ENCODE measurements around the gene CALN1.
"Not testable (repeated sequence)": the region's sequence is repeated elsewhere in the genome, so short reads cannot be mapped to it uniquely, and the experiment has no call there.

The CALN1 gene

GRCh38 chr7:72412121-72412618 is at the start of gene CALN1:
Gene CALN1, minus strand, starts transcription at chr7:72412338.
- not testable (repeated sequence) for H3K36me3 ChIP-seq (ENCODE audit: control insufficient read depth, insufficient read depth, low read length); H3K9me3 ChIP-seq (ENCODE audit: control insufficient read depth, insufficient read depth, low read length); H3K27ac ChIP-seq (ENCODE audit: low read length); DNase-seq (ENCODE audit: low read depth, low spot score); H3K4me3 ChIP-seq (ENCODE audit: low read length); H3K27me3 ChIP-seq (ENCODE audit: control insufficient read depth, insufficient read depth, low read length); H3K4me1 ChIP-seq (ENCODE audit: control insufficient read depth, insufficient read depth, low read length)
- WGBS (ENCODE audit: insufficient coverage, insufficient read length), result no CpG with 5 or more reads among the region's 21 CpGs

DNA sequence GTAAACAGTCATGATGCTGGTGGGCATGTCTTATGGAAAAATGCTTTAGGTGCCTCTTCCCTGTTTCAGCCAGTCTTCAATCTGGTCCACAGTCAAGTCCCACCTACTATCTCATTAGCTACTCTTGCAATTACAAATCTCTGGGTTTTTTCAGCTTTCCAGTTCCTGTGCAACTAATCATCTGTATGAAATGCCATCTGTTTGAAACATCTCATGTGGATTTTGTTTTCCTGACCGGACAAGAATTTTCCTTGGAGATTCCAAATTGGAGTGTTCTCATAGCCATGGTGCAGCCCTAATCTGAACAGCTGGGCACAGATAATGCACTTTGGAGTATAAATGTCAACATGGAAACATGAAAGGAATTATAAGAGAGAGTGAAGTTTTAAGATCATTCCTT is 41.3 kb upstream of the CALN1 start:
- H3K4me1 ChIP-seq (ENCODE audit: control insufficient read depth, insufficient read depth, low read length), result no peaks in the 10 kb centered on the region; the same call in 1 of the 2 replicates
- no peaks in the 10 kb centered on the region for H3K27me3 ChIP-seq (ENCODE audit: control insufficient read depth, insufficient read depth, low read length)
- H3K36me3 ChIP-seq (ENCODE audit: control insufficient read depth, insufficient read depth, low read length), result no peaks in the 10 kb centered on the region
- no peak for DNase-seq (ENCODE audit: low read depth, low spot score)
- no peak overlapping the region for H3K27ac ChIP-seq (ENCODE audit: low read length)
- H3K9me3 ChIP-seq (ENCODE audit: control insufficient read depth, insufficient read depth, low read length), result no peaks in the 10 kb centered on the region
- WGBS (ENCODE audit: insufficient coverage, insufficient read length), result no CpG with 5 or more reads among the region's 1 CpG
- no peak overlapping the region for H3K4me3 ChIP-seq (ENCODE audit: low read length)

- H3K4me1 ChIP-seq (ENCODE audit: control insufficient read depth, insufficient read depth, low read length), result no peaks in the 10 kb centered on the region; the same call in 1 of the 2 replicates
- DNase-seq (ENCODE audit: low read depth, low spot score), result no peak
- H3K4me3 ChIP-seq (ENCODE audit: low read length), result no peak overlapping the region
- no peaks in the 10 kb centered on the region for H3K9me3 ChIP-seq (ENCODE audit: control insufficient read depth, insufficient read depth, low read length)
- H3K27ac ChIP-seq (ENCODE audit: low read length), result no peak overlapping the region
- no CpG with 5 or more reads among the region's 17 CpGs for WGBS (ENCODE audit: insufficient coverage, insufficient read length)
- H3K36me3 ChIP-seq (ENCODE audit: control insufficient read depth, insufficient read depth, low read length), result no peaks in the 10 kb centered on the region
- no peaks in the 10 kb centered on the region for H3K27me3 ChIP-seq (ENCODE audit: control insufficient read depth, insufficient read depth, low read length)
Observed at GRCh38 chr7:72447465-72448204, 35.5 kb upstream of the CALN1 start.

DNA sequence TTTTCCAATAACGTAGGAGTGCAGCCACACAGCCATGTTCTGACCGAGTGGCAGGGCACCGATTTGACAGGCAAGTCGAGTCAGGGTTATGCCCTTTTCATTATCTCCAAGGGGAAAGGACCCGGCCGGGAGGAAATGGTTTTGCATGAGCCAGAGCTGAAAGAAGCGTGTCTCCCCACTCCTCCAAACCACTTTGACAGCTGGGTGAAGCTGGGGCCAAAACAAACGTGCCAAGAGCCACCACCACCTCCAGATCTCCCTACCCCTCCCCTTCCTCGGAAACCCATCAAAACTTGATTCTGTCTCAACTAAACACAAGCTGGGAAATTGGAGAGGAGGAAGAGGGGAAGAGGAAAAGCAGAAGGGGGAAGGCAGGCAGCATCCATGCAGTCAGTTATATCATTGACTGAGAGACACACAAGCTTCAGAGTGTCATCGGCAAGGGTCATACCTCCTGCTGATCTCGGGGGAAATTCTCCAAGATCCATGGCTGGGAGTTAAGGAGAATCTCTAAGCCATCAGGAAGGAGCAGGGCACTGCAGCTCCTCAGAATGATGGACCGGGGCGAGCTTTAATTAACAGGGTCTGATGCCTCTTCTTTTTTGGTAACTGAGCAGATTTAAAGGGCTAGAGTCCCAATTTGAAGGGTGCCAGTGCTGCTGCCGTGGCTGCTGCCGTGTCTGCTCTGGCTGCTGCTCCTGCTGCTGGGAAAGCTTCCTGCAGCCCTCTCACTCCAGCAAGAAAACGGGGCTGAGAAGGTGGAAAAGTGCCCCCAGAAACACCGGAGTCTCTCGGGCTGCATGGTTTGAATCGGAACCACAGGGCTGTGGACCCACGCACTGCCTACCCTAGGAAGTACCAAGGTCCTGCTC is 34.7 kb upstream of the CALN1 start:
- Histone ChIP-seq H3K4me1 (ENCODE audit: control insufficient read depth, insufficient read depth, low read length) (no peaks in the 10 kb centered on the region; the same call in 1 of the 2 replicates), H3K27ac (ENCODE audit: low read length) (no peak overlapping the region), H3K27me3 (ENCODE audit: control insufficient read depth, insufficient read depth, low read length) (no peaks in the 10 kb centered on the region), H3K36me3 (ENCODE audit: control insufficient read depth, insufficient read depth, low read length) (no peaks in the 10 kb centered on the region), H3K9me3 (ENCODE audit: control insufficient read depth, insufficient read depth, low read length) (no peaks in the 10 kb centered on the region), H3K4me3 (ENCODE audit: low read length) (no peak overlapping the region)
- no peak for DNase-seq (ENCODE audit: low read depth, low spot score)
- no CpG with 5 or more reads among the region's 20 CpGs for WGBS (ENCODE audit: insufficient coverage, insufficient read length)

GRCh38 chr7:72446131-72446530 is 34.0 kb upstream of the CALN1 start:
- Histone ChIP-seq H3K4me3 (ENCODE audit: low read length) (no peak overlapping the region), H3K36me3 (ENCODE audit: control insufficient read depth, insufficient read depth, low read length) (no peaks in the 10 kb centered on the region), H3K27ac (ENCODE audit: low read length) (no peak overlapping the region), H3K27me3 (ENCODE audit: control insufficient read depth, insufficient read depth, low read length) (no peaks in the 10 kb centered on the region), H3K4me1 (ENCODE audit: control insufficient read depth, insufficient read depth, low read length) (no peaks in the 10 kb centered on the region; the same call in 1 of the 2 replicates), H3K9me3 (ENCODE audit: control insufficient read depth, insufficient read depth, low read length) (no peaks in the 10 kb centered on the region)
- WGBS (ENCODE audit: insufficient coverage, insufficient read length), result no CpG with 5 or more reads among the region's 7 CpGs
- no peak for DNase-seq (ENCODE audit: low read depth, low spot score)

GRCh38 chr7:72445580-72445979 is 33.4 kb upstream of the CALN1 start:
- Histone ChIP-seq H3K27ac (ENCODE audit: low read length) (no peak overlapping the region), H3K36me3 (ENCODE audit: control insufficient read depth, insufficient read depth, low read length) (no peaks in the 10 kb centered on the region), H3K9me3 (ENCODE audit: control insufficient read depth, insufficient read depth, low read length) (no peaks in the 10 kb centered on the region), H3K4me3 (ENCODE audit: low read length) (no peak overlapping the region), H3K4me1 (ENCODE audit: control insufficient read depth, insufficient read depth, low read length) (no peaks in the 10 kb centered on the region; the same call in 1 of the 2 replicates), H3K27me3 (ENCODE audit: control insufficient read depth, insufficient read depth, low read length) (no peaks in the 10 kb centered on the region)
- WGBS (ENCODE audit: insufficient coverage, insufficient read length), result no CpG with 5 or more reads among the region's 10 CpGs
- no peak for DNase-seq (ENCODE audit: low read depth, low spot score)

GRCh38 chr7:72445075-72445474 is 32.9 kb upstream of the CALN1 start:
- no peak for DNase-seq (ENCODE audit: low read depth, low spot score)
- Histone ChIP-seq H3K27ac (ENCODE audit: low read length) (no peak overlapping the region), H3K4me1 (ENCODE audit: control insufficient read depth, insufficient read depth, low read length) (no peaks in the 10 kb centered on the region; the same call in 1 of the 2 replicates), H3K4me3 (ENCODE audit: low read length) (no peak overlapping the region), H3K27me3 (ENCODE audit: control insufficient read depth, insufficient read depth, low read length) (no peaks in the 10 kb centered on the region), H3K9me3 (ENCODE audit: control insufficient read depth, insufficient read depth, low read length) (no peaks in the 10 kb centered on the region), H3K36me3 (ENCODE audit: control insufficient read depth, insufficient read depth, low read length) (no peaks in the 10 kb centered on the region)
- no CpG with 5 or more reads among the region's 6 CpGs for WGBS (ENCODE audit: insufficient coverage, insufficient read length)

GRCh38 chr7:72444026-72444776 is 32.1 kb upstream of the CALN1 start:
- Histone ChIP-seq H3K4me1 (ENCODE audit: control insufficient read depth, insufficient read depth, low read length) (no peaks in the 10 kb centered on the region; the same call in 1 of the 2 replicates), H3K36me3 (ENCODE audit: control insufficient read depth, insufficient read depth, low read length) (no peaks in the 10 kb centered on the region), H3K9me3 (ENCODE audit: control insufficient read depth, insufficient read depth, low read length) (no peaks in the 10 kb centered on the region), H3K4me3 (ENCODE audit: low read length) (no peak overlapping the region), H3K27ac (ENCODE audit: low read length) (no peak overlapping the region), H3K27me3 (ENCODE audit: control insufficient read depth, insufficient read depth, low read length) (no peaks in the 10 kb centered on the region)
- DNase-seq (ENCODE audit: low read depth, low spot score), result no peak
- no CpG with 5 or more reads among the region's 8 CpGs for WGBS (ENCODE audit: insufficient coverage, insufficient read length)

DNA sequence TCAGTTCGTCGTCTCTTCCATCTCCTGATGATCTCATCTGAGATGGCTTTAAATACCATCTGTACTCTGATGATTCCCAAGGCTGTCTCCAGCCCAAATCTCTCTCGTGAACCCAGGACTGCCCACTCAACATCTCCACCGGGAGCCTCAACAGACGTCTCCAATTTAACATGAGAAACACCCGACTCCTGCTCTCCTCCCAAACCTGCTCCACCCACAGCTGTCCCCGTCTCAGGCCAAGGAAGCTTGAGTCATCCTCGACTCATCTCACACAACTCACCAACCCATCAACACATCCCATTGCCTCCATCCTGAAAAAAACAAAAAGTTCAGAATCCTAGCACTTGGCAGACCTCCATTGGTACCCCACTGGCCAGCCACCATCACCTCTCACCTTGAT is 29.7 kb upstream of the CALN1 start:
- Histone ChIP-seq H3K4me1 (ENCODE audit: control insufficient read depth, insufficient read depth, low read length) (no peaks in the 10 kb centered on the region; the same call in 1 of the 2 replicates), H3K27me3 (ENCODE audit: control insufficient read depth, insufficient read depth, low read length) (no peaks in the 10 kb centered on the region), H3K9me3 (ENCODE audit: control insufficient read depth, insufficient read depth, low read length) (no peaks in the 10 kb centered on the region), H3K36me3 (ENCODE audit: control insufficient read depth, insufficient read depth, low read length) (no peaks in the 10 kb centered on the region), H3K27ac (ENCODE audit: low read length) (no peak overlapping the region), H3K4me3 (ENCODE audit: low read length) (no peak overlapping the region)
- no peak for DNase-seq (ENCODE audit: low read depth, low spot score)
- WGBS (ENCODE audit: insufficient coverage, insufficient read length), result no CpG with 5 or more reads among the region's 8 CpGs

DNA sequence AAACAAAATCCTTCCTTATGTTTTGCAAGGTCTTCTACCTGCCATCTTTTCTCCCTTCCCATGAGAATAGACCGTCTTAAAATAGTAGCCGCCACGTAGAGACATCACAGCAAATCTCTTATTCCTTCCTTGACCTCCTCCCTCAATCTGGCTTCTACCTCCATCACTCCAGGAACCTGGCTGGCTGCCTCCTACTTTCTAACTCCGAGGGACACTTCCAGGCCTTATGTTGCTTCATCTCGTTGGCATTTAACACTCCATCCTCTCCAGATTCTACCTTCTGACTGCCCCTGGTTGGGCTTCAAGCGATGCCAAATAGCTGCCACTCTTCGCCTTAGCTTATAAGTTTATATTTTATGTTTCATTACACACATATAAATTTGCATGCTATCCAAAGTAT is 26.4 kb upstream of the CALN1 start:
- Histone ChIP-seq H3K9me3 (ENCODE audit: control insufficient read depth, insufficient read depth, low read length) (no peaks in the 10 kb centered on the region), H3K4me1 (ENCODE audit: control insufficient read depth, insufficient read depth, low read length) (no peaks in the 10 kb centered on the region), H3K4me3 (ENCODE audit: low read length) (no peak overlapping the region), H3K27me3 (ENCODE audit: control insufficient read depth, insufficient read depth, low read length) (no peaks in the 10 kb centered on the region), H3K36me3 (ENCODE audit: control insufficient read depth, insufficient read depth, low read length) (no peaks in the 10 kb centered on the region), H3K27ac (ENCODE audit: low read length) (no peak overlapping the region)
- WGBS (ENCODE audit: insufficient coverage, insufficient read length), result no CpG with 5 or more reads among the region's 7 CpGs
- no peak for DNase-seq (ENCODE audit: low read depth, low spot score)

Measured in iPS DF 6.9 (cell line).